Neural cell (in vitro differentiated cells): ENCODE data around the gene SLC10A3. TPM values are rescaled to one million over a fixed set of nuclear protein-coding genes. Genes with fewer than 3 reads are reported as not detected.

Experiments used
- H2AFZ ChIP-seq: fragments of 200-600, 300-800 bp; sonication (generic), shearing (Covaris generic); 2 replicates; pipeline ENCODE4 v1.6.0; 2014; ENCODE audit warnings: low read depth, mild to moderate bottlenecking, antibody characterized with exemption, low read length, moderate library complexity
- H3F3A ChIP-seq: fragments of 200-600 bp; shearing (Covaris generic); 2 replicates; pipeline ENCODE4 v1.6.1; 2016; ENCODE audit warnings: mild to moderate bottlenecking, moderate library complexity, mixed read lengths, antibody characterized with exemption, low read length; ENCODE audit not compliant: insufficient read depth, poor library complexity, severe bottlenecking
- H3K27ac ChIP-seq: fragments of 200-600, 300-800 bp; sonication (generic), shearing (Covaris generic); 2 replicates; pipeline ENCODE4 v1.5.1; 2014; ENCODE audit warnings: mild to moderate bottlenecking, low read length, moderate library complexity
- H3K27me3 ChIP-seq: fragments of 300-800, 200-600 bp; sonication (generic), shearing (Covaris generic); 2 replicates; pipeline ENCODE4 v1.6.0; 2014; ENCODE audit warnings: mild to moderate bottlenecking, low read depth, low read length, moderate library complexity; ENCODE audit not compliant: insufficient read depth
- H3K36me3 ChIP-seq: fragments of 300-800, 200-600 bp; sonication (generic), shearing (Covaris generic); 2 replicates; pipeline ENCODE4 v1.5.1; 2014; ENCODE audit warnings: mild to moderate bottlenecking, antibody characterized with exemption, low read length, moderate library complexity; ENCODE audit not compliant: insufficient read depth
- H3K4me2 ChIP-seq: fragments of 300-800, 200-600 bp; sonication (generic), shearing (Covaris generic); 2 replicates; pipeline ENCODE4 v1.6.0; 2014; ENCODE audit warnings: mild to moderate bottlenecking, low read length
- H3K4me3 ChIP-seq: fragments of 300-800, 200-600 bp; sonication (generic), shearing (Covaris generic); 2 replicates; pipeline ENCODE4 v1.5.1; 2014; ENCODE audit warnings: mild to moderate bottlenecking, low read length, moderate library complexity
- H3K79me2 ChIP-seq: fragments of 200-600 bp; shearing (Covaris generic); replicated peaks from 2 replicates; pipeline ENCODE4 v1.6.0; 2014; ENCODE audit warnings: mild to moderate bottlenecking, low read length, moderate library complexity; ENCODE audit not compliant: insufficient read depth
- H3K9ac ChIP-seq: fragments of 300-800, 200-600 bp; sonication (generic), shearing (Covaris generic); 2 replicates; pipeline ENCODE4 v1.6.1; 2016; ENCODE audit warnings: mild to moderate bottlenecking, low read length, mixed read lengths
- H3K9me2 ChIP-seq: fragments of 200-600 bp; shearing (Covaris generic); 2 replicates; pipeline ENCODE4 v1.6.1; 2016; ENCODE audit warnings: mild to moderate bottlenecking, low read length, mixed read lengths; ENCODE audit not compliant: insufficient read depth
- H3K9me3 ChIP-seq: fragments of 200-600, 300-800 bp; sonication (generic), shearing (Covaris generic); 2 replicates; pipeline ENCODE4 v1.6.1; 2016; ENCODE audit warnings: mild to moderate bottlenecking, mixed run types, low read length, moderate library complexity, mixed read lengths
- H4K20me1 ChIP-seq: fragments of 200-600 bp; shearing (Covaris generic); 2 replicates; pipeline ENCODE4 v1.6.1; 2016; ENCODE audit warnings: mild to moderate bottlenecking, mixed run types; ENCODE audit not compliant: insufficient read depth
- EP300 ChIP-seq: fragments of 450-650 bp; conservative IDR thresholded peaks from 2 replicates; pipeline ENCODE4 v1.6.1; 2014; ENCODE audit warnings: antibody characterized with exemption, mild to moderate bottlenecking, moderate library complexity; ENCODE audit not compliant: poor library complexity, severe bottlenecking
- EZH2 ChIP-seq: fragments of 200-600, 300-800 bp; shearing (Covaris generic), sonication (generic); IDR thresholded peaks from 2 replicates; pipeline ENCODE4 v1.6.1; 2014; ENCODE audit warnings: antibody characterized with exemption, low read length, borderline replicate concordance, mild to moderate bottlenecking; ENCODE audit not compliant: insufficient read depth, poor library complexity, severe bottlenecking
- MXI1 ChIP-seq: fragments of 450-650 bp; conservative IDR thresholded peaks from 2 replicates; pipeline ENCODE4 v1.6.1; 2014; ENCODE audit warnings: antibody characterized with exemption, mild to moderate bottlenecking; ENCODE audit not compliant: poor library complexity, severe bottlenecking
- POLR2AphosphoS5 ChIP-seq: IDR thresholded peaks from 2 replicates; pipeline ENCODE4 v1.6.1; 2012
- RAD21 ChIP-seq: fragments of 450-650 bp; conservative IDR thresholded peaks from 2 replicates; pipeline ENCODE4 v1.6.1; 2014; ENCODE audit warnings: antibody characterized with exemption, mild to moderate bottlenecking, moderate library complexity
- SMC3 ChIP-seq: fragments of 450-650 bp; conservative IDR thresholded peaks from 2 replicates; pipeline ENCODE4 v1.6.1; 2014; ENCODE audit warnings: antibody characterized with exemption, mild to moderate bottlenecking, moderate library complexity; ENCODE audit not compliant: poor library complexity
- TAF1 ChIP-seq: IDR thresholded peaks from 2 replicates; pipeline ENCODE4 v1.6.1; 2012; ENCODE audit warnings: low read depth
- polyA plus RNA-seq: library from polyadenylated mRNA; depleted of rRNA; stranded (reverse); fragments of >200 nt; gene quantifications from 2 replicates; pipeline ENCODE4 v1.2.3, GENCODE V29; 2014
- TF ChIP-seq, protein P1 (sequence below): fragments of 450-650 bp; IDR thresholded peaks from 2 replicates; pipeline ENCODE4 v1.5.1; 2014; ENCODE audit warnings: antibody characterized with exemption, mild to moderate bottlenecking, moderate library complexity; ENCODE audit not compliant: poor library complexity, severe bottlenecking
- TF ChIP-seq, protein P2 (sequence below): IDR thresholded peaks from 2 replicates; pipeline ENCODE4 v1.6.1; 2012; ENCODE audit warnings: borderline replicate concordance

Gene SLC10A3
- polyA plus RNA-seq, 1 donor from 2014 or later = 2.7 TPM

DNA sequence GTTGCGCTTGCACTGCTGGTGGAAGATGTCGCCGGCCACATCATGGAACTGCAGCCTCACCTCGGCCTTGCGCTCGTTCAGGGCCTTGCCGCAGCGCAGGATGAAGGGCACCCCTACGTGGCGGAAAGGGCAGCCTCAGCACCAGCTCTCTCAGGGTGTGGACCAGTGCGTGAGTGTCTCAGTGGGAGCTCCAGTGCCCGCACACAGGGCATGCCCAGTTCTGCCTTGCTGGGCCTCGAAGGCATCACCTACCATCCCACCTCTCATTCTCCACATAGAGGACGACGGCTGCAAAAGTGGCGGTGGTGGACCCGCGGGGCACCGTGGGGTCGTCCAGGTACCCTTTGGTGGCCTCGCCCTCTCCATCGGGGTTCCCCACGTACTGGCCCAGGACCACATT lies 42.3 kb upstream of the SLC10A3 start:
- Histone ChIP-seq H3K9me3 (no peaks in the 10 kb centered on the region), H3K27me3 (no peaks in the 10 kb centered on the region), H3K79me2 (no peaks in the 10 kb centered on the region), H3K9me2 (no peaks in the 10 kb centered on the region), H3K4me2 (no peak overlapping the region), H3K4me3 (no peak overlapping the region), H3K27ac (no peak overlapping the region), H3K36me3 (no peaks in the 10 kb centered on the region), H3K9ac (no peak overlapping the region), H2AFZ (no peak overlapping the region), H4K20me1 (no peaks in the 10 kb centered on the region), H3F3A (no peaks in the 10 kb centered on the region)
- TF ChIP-seq POLR2AphosphoS5 = no peak
- TF ChIP-seq, protein P1, sequence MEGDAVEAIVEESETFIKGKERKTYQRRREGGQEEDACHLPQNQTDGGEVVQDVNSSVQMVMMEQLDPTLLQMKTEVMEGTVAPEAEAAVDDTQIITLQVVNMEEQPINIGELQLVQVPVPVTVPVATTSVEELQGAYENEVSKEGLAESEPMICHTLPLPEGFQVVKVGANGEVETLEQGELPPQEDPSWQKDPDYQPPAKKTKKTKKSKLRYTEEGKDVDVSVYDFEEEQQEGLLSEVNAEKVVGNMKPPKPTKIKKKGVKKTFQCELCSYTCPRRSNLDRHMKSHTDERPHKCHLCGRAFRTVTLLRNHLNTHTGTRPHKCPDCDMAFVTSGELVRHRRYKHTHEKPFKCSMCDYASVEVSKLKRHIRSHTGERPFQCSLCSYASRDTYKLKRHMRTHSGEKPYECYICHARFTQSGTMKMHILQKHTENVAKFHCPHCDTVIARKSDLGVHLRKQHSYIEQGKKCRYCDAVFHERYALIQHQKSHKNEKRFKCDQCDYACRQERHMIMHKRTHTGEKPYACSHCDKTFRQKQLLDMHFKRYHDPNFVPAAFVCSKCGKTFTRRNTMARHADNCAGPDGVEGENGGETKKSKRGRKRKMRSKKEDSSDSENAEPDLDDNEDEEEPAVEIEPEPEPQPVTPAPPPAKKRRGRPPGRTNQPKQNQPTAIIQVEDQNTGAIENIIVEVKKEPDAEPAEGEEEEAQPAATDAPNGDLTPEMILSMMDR = no peak
- TF ChIP-seq RAD21 = no peak
- no peak for TF ChIP-seq SMC3
- no peak for TF ChIP-seq EZH2
- no peak for TF ChIP-seq MXI1
- no peak for TF ChIP-seq EP300
- TF ChIP-seq TAF1 = no peak
- TF ChIP-seq, protein P2, sequence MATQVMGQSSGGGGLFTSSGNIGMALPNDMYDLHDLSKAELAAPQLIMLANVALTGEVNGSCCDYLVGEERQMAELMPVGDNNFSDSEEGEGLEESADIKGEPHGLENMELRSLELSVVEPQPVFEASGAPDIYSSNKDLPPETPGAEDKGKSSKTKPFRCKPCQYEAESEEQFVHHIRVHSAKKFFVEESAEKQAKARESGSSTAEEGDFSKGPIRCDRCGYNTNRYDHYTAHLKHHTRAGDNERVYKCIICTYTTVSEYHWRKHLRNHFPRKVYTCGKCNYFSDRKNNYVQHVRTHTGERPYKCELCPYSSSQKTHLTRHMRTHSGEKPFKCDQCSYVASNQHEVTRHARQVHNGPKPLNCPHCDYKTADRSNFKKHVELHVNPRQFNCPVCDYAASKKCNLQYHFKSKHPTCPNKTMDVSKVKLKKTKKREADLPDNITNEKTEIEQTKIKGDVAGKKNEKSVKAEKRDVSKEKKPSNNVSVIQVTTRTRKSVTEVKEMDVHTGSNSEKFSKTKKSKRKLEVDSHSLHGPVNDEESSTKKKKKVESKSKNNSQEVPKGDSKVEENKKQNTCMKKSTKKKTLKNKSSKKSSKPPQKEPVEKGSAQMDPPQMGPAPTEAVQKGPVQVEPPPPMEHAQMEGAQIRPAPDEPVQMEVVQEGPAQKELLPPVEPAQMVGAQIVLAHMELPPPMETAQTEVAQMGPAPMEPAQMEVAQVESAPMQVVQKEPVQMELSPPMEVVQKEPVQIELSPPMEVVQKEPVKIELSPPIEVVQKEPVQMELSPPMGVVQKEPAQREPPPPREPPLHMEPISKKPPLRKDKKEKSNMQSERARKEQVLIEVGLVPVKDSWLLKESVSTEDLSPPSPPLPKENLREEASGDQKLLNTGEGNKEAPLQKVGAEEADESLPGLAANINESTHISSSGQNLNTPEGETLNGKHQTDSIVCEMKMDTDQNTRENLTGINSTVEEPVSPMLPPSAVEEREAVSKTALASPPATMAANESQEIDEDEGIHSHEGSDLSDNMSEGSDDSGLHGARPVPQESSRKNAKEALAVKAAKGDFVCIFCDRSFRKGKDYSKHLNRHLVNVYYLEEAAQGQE = no peak

DNA sequence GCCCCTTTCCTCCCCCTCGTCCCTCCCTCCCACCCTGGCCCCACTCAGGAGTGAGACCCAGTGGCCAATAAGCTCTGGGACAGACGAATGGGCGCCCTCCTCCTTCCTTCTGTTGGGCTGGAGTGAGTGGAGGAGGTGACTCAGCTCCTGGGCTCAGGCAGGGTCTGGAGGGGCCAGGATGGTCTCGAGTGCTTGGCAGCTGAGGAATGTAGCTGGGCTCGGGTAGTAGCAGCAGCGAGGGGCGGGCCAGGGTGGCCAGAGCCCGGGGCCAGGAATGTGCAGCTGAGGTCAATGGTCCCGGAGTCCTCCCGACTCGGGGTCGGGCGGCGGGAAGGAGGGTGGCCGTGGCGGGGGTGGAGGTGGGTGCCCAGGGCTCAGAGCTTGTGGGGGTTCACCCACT lies 41.2 kb upstream of the SLC10A3 start:
- H3K79me2 ChIP-seq = no peaks in the 10 kb centered on the region

More for the DNA sequence above, 41.2 kb upstream of the SLC10A3 start:
- Histone ChIP-seq H3K4me3 (no peak overlapping the region), H3K9me2 (no peaks in the 10 kb centered on the region), H2AFZ (no peak overlapping the region), H3F3A (no peaks in the 10 kb centered on the region), H3K36me3 (no peaks in the 10 kb centered on the region), H3K9me3 (no peaks in the 10 kb centered on the region), H3K27ac (no peak overlapping the region), H4K20me1 (no peaks in the 10 kb centered on the region), H3K9ac (no peak overlapping the region), H3K27me3 (no peaks in the 10 kb centered on the region), H3K4me2 (no peak overlapping the region)
- TF ChIP-seq, protein P2 = no peak
- TF ChIP-seq, protein P1 = no peak
- TF ChIP-seq EP300 (no peak), TAF1 (no peak), EZH2 (no peak), POLR2AphosphoS5 (no peak), SMC3 (no peak), RAD21 (no peak), MXI1 (no peak)
